ENCODE data around the gene SLC7A9.
"Not testable (repeated sequence)": the region's sequence is repeated elsewhere in the genome, so short reads cannot be mapped to it uniquely, and the experiment has no call there.

Gene SLC7A9

DNA sequence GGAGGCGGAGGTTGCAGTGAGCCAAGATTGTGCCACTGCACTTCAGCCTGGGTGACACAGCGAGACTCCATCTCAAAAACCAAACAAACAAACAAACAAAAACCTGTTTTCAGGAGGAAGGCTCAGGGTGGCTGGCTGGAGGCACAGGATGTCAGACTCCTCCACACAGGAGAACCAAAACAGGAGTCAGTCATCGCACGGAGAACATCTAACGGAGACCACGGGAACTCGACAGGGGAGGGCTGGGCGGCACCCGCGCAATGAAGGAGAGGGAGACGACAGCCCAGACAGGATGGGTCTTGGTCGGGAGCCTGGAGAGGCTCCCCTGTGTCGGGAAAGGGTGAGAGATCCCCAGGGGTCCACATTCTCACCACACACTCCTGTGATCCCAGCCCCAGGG, 20.8 kb upstream of the SLC7A9 start:
- H2AFZ ChIP-seq (ENCODE audit: low read depth, low read length): no peak overlapping the region
- no peak overlapping the region for H3K4me3 ChIP-seq (ENCODE audit: low read length)
- peaks cover 29% of the 10 kb centered on the region; the same call in 1 of the 2 replicates for H3K9me3 ChIP-seq (ENCODE audit: insufficient read depth, low read length)
- no peak overlapping the region for H3K9ac ChIP-seq (ENCODE audit: low read length)
- H3K4me1 ChIP-seq (ENCODE audit: low read length): peaks cover 7% of the 10 kb centered on the region
- TF ChIP-seq EZH2phosphoT487 (IDR thresholded peaks at IDR 0.05; ENCODE audit: low read depth) (no peak), CTCF (IDR thresholded peaks at IDR 0.05; ENCODE audit: low read depth, low read length) (no peak)
- no peaks in the 10 kb centered on the region for H3K27me3 ChIP-seq (ENCODE audit: low read depth, low read length)
- no peak overlapping the region for H3K27ac ChIP-seq (ENCODE audit: low read length)
- H4K20me1 ChIP-seq (ENCODE audit: insufficient read depth, low read length): no peaks in the 10 kb centered on the region
- H3K79me2 ChIP-seq (ENCODE audit: low read length): no peaks in the 10 kb centered on the region
- H3K36me3 ChIP-seq (replicated peaks; ENCODE audit: low read depth, low read length): peaks cover 21% of the 10 kb centered on the region
- H3K4me2 ChIP-seq (ENCODE audit: low read length): no peak overlapping the region

GRCh38 chr19:32889137-32889934, 19.8 kb upstream of the SLC7A9 start:
- no peaks in the 10 kb centered on the region for H3K79me2 ChIP-seq (ENCODE audit: low read length)
- H3K36me3 ChIP-seq (replicated peaks; ENCODE audit: low read depth, low read length): peaks cover 18% of the 10 kb centered on the region
- H3K4me1 ChIP-seq (ENCODE audit: low read length): no peaks in the 10 kb centered on the region
- TF ChIP-seq CTCF (IDR thresholded peaks at IDR 0.05; ENCODE audit: low read depth, low read length) (no peak), EZH2phosphoT487 (IDR thresholded peaks at IDR 0.05; ENCODE audit: low read depth) (no peak)
- no peak overlapping the region for H2AFZ ChIP-seq (ENCODE audit: low read depth, low read length)
- H3K27me3 ChIP-seq (ENCODE audit: low read depth, low read length): no peaks in the 10 kb centered on the region
- no peaks in the 10 kb centered on the region for H4K20me1 ChIP-seq (ENCODE audit: insufficient read depth, low read length)
- H3K4me3 ChIP-seq (ENCODE audit: low read length): no peak overlapping the region
- H3K9me3 ChIP-seq (ENCODE audit: insufficient read depth, low read length): peaks cover 29% of the 10 kb centered on the region; the same call in 1 of the 2 replicates
- H3K27ac ChIP-seq (ENCODE audit: low read length): no peak overlapping the region
- H3K4me2 ChIP-seq (ENCODE audit: low read length): no peak overlapping the region
- H3K9ac ChIP-seq (ENCODE audit: low read length): no peak overlapping the region

DNA sequence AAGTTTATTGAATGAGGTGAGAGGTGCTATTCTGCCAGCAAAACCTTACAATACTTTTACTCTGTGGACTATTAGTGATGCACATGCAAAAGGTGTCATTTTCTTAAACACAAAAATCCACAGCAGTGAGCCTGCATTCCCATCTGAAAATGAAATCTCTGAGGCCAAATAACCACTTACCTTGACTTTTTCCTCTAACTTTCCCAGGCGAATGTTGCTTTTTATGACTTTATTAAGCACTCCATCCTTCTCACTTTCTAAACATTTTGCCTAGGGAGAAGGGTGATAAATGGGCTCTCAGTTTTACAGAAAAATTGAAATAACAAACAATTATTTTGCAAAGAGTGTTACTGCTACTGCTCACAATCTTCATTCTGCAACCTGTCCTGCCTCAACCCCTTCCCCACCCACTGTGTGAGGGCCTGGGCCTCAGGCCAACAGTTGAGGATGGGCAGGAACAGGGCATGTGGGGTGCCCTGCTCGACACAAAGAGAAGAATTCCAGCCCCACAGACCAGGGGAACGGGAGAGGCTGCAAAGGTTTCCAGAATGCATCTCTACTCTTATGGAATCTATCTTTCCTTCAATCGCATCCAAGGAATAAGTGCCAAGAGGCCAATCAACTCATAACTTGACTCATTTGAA, 18.1 kb upstream of the SLC7A9 start:
- no peaks in the 10 kb centered on the region for H3K79me2 ChIP-seq (ENCODE audit: low read length)
- H3K9ac ChIP-seq (ENCODE audit: low read length): no peak overlapping the region
- H3K4me1 ChIP-seq (ENCODE audit: low read length): no peaks in the 10 kb centered on the region
- H3K4me3 ChIP-seq (ENCODE audit: low read length): no peak overlapping the region
- no peak overlapping the region for H2AFZ ChIP-seq (ENCODE audit: low read depth, low read length)
- TF ChIP-seq EZH2phosphoT487 (IDR thresholded peaks at IDR 0.05; ENCODE audit: low read depth): no peak
- no peak for TF ChIP-seq CTCF (IDR thresholded peaks at IDR 0.05; ENCODE audit: low read depth, low read length)
- peaks cover 4% of the 10 kb centered on the region for H3K36me3 ChIP-seq (replicated peaks; ENCODE audit: low read depth, low read length)
- no peaks in the 10 kb centered on the region for H3K27me3 ChIP-seq (ENCODE audit: low read depth, low read length)
- peaks cover 13% of the 10 kb centered on the region; the same call in 1 of the 2 replicates for H3K9me3 ChIP-seq (ENCODE audit: insufficient read depth, low read length)
- H3K4me2 ChIP-seq (ENCODE audit: low read length): no peak overlapping the region
- no peaks in the 10 kb centered on the region for H4K20me1 ChIP-seq (ENCODE audit: insufficient read depth, low read length)
- H3K27ac ChIP-seq (ENCODE audit: low read length): no peak overlapping the region

DNA sequence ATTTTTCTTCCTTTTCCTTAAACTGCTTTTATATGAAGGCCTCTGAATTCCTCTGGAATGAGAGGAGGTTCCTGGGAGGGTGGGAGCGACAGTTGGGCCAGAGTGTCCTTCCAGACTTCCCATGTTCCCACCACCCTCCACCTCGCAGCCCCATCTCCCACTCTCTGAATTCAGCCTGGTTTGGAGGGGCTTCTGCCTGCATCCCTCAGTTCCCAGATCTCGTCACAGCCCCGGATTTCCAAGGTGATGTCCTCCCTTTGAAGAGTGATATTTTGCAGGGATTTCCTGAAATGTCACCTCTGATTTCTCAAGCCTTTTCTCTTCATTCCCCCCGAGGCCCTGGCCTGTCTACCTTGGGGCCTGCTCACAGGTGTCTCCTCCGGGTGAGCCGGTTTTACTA, 16.7 kb upstream of the SLC7A9 start:
- no peaks in the 10 kb centered on the region for H4K20me1 ChIP-seq (ENCODE audit: insufficient read depth, low read length)

GRCh38 chr19:32885255-32885654, 15.7 kb upstream of the SLC7A9 start:
- H3K27me3 ChIP-seq (ENCODE audit: low read depth, low read length); H3K4me3 ChIP-seq (ENCODE audit: low read length); H3K36me3 ChIP-seq (replicated peaks; ENCODE audit: low read depth, low read length); H2AFZ ChIP-seq (ENCODE audit: low read depth, low read length); H3K79me2 ChIP-seq (ENCODE audit: low read length); H3K9ac ChIP-seq (ENCODE audit: low read length); H3K4me2 ChIP-seq (ENCODE audit: low read length); H3K27ac ChIP-seq (ENCODE audit: low read length); H3K4me1 ChIP-seq (ENCODE audit: low read length); H3K9me3 ChIP-seq (ENCODE audit: insufficient read depth, low read length); H4K20me1 ChIP-seq (ENCODE audit: insufficient read depth, low read length): not testable (repeated sequence)

More for the DNA sequence above, 16.7 kb upstream of the SLC7A9 start:
- Histone ChIP-seq H3K79me2 (ENCODE audit: low read length) (no peaks in the 10 kb centered on the region), H3K27ac (ENCODE audit: low read length) (no peak overlapping the region), H3K36me3 (replicated peaks; ENCODE audit: low read depth, low read length) (peaks cover 2% of the 10 kb centered on the region), H3K4me2 (ENCODE audit: low read length) (no peak overlapping the region), H3K27me3 (ENCODE audit: low read depth, low read length) (no peaks in the 10 kb centered on the region), H2AFZ (ENCODE audit: low read depth, low read length) (no peak overlapping the region), H3K9ac (ENCODE audit: low read length) (no peak overlapping the region), H3K4me3 (ENCODE audit: low read length) (no peak overlapping the region), H3K9me3 (ENCODE audit: insufficient read depth, low read length) (peaks cover 3% of the 10 kb centered on the region; the same call in 1 of the 2 replicates), H3K4me1 (ENCODE audit: low read length) (no peaks in the 10 kb centered on the region)
- TF ChIP-seq CTCF (IDR thresholded peaks at IDR 0.05; ENCODE audit: low read depth, low read length) (no peak), EZH2phosphoT487 (IDR thresholded peaks at IDR 0.05; ENCODE audit: low read depth) (no peak)

Measured in OCI-LY3 (cell line).